IPS DF 19.7 (cell line): ENCODE measurements around the gene COL5A2.

Experiments
- DNase-seq: peaks from one replicate; pipeline ENCODE4 v3.0.0-alpha.2; 2013; ENCODE audit warnings: low read depth, low spot score

COL5A2 gene

GRCh38 chr2:189000221-189000620, 179.3 kb downstream of the COL5A2 start:
- DNase-seq, result no peak

DNA sequence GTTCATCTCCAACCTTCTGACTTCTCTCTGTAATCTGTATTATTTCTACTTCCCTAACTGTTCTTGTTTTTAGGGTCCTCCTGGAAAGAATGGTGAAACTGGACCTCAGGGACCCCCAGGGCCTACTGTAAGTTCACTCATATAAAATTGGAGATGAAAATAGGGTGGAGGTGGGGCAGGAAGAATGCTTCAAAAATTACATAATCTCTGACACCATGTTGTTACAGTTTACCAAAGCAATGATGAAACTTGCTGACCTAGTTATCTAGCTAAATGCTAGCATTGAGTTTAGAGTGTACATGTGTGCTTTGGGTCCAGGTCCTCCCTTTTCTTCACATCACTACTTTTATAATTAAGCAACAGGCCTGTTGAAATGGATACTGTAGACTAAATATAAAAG, 182.3 kb downstream of the COL5A2 start:
- DNase-seq, result no peak

DNA sequence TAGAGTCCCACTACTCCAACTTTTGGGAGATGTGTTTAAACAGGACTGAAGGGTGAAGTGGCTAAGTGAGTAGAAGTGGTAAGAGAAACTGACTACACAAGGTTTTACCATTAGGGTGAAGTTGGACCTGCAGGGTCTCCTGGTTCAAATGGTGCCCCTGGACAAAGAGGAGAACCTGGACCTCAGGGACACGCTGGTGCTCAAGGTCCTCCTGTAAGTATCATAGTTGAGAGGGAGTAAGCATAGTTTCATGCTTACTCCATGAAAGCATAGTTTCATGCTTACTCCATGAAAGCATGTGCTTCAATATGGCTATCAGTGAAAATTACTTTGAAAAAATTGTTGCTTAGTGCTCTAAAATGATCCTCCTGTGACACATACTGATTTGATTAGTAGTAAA, 186.3 kb downstream of the COL5A2 start:
- DNase-seq, result no peak

DNA sequence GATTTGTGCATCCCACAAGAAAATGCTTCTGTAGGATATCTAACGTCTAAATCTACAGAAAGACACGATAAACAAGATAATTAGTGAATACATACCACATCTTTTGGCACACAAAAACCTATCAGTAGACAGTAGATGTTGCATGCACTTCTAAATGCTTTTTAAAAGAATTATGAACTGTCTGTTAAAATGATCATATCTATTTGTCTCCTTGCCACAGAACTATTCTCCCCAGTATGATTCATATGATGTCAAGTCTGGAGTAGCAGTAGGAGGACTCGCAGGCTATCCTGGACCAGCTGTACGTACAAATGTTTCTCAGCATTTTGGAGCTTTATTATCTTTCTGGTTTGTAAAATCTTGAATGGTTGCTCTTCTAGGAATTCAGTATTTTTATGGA, 192.7 kb downstream of the COL5A2 start:
- no peak for DNase-seq

DNA sequence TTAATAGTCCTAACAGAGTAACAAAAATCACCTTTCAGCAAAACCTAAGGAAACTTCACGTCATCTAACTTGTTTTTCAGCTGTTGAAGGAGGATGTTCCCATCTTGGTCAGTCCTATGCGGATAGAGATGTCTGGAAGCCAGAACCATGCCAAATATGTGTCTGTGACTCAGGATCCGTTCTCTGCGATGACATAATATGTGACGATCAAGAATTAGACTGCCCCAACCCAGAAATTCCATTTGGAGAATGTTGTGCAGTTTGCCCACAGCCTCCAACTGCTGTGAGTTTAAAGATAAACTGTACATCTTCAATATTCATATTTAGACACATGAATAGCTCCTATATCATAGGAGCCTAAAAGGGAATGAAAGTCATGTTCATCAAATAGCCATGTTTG, 194.9 kb downstream of the COL5A2 start:
- DNase-seq, result no peak

- DNase-seq, result no peak
Measured at GRCh38 chr2:188984065-188984491, 195.5 kb downstream of the COL5A2 start.

GRCh38 chr2:188983427-188984064, 196.0 kb downstream of the COL5A2 start:
- DNase-seq, result no peak
